Measurements from ENCODE around the gene NOD2.

Gene NOD2

DNA sequence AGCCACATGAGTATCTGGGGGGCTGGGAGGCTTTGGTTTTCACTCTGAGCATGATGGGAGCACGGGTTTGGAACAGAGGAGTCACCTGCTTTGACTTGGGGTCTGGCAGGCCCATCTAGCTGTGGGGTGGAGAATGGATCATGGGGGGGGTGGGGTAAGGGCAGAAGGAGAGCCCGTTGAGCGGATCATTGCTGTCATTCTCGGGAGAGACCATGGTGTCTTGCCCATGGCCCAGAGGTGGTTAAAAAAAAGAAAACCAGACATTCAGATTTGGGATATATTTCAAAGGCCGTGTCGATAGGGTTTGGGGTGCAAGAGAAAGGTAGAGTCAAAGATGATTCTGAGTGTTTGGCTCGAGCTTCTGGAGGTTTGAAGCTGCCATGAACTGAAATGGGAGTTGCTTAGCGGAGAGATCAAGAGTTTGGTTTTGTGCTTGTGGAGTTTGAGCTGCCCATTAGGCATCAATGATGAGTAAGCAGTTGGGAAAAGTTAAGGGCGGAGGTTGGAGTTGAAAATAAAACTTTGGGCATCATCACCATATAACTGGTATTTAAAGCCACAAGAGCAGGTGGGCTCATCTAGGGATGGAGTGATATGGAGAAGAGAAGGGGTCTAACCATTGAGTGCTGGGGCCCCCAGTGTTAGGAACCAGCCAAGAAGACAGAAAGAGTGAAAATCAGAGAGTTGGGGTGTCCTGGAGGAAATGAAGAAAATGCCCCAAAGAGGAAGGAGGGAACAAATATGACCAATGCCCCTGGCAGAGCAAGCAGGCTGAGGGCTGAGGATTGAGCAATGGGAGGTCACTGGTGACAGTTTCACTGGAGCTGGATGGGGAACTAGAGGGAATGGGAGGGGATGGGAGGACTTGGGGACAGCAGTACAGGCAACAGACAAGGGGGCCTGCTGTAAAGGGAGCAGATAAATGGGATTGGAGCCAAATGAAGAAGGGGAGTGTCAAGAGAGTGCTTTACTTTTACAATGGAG, 1.9 kb downstream of the NOD2 start:
- no peak for DNase-seq

- DNase-seq, result no peak
Observed at GRCh38 chr16:50696126-50696525, 2.7 kb downstream of the NOD2 start.

GRCh38 chr16:50696575-50697420, 3.4 kb downstream of the NOD2 start:
- peak; percentile 50 to 79 (median 59) for DNase-seq

- DNase-seq, result no peak
Observed at GRCh38 chr16:50697421-50697715, 4.0 kb downstream of the NOD2 start.

DNA sequence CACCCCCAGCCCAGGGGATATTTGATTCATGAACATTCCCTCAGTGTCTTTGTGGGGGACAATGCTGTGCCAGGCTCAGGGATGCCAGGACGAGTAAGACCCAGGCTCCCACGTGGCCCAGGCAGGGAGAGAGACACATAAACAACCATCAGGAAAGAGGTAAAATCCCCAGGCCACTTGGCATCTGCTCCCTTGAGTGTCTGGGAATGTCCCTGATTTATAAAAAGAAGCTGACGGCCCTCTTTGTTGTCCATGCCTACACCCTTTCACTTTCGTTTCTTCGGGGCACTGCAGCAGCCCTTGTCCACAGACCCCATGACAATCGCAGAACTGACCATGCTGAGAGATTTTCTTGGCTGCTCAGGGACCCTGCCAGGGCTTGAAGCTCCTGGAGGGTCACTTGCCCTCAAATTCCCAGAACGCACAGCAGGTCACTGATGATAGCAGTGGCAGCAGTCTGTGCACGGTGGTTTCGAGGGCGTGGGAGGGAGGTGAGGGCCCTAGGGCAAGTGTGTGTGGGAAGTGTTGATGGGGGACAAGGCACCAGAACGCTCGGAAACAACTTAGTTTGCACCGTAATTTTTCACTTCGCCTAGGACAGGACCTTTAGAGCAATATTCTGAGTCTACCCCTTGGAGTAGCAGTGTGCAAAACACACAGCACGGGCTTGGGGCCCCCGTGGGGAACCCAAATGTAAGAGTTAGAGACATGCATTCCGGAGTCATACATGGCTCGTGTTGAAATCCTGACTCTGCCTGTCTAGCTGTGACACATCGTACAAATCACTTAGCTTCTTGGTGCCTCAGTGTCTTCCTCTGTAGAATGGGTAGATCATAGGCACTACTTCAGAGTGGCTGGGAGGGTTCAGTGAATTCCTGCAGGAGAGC, 4.7 kb downstream of the NOD2 start:
- DNase-seq, result peak in 2 of 5 donors; percentile 29 to 48

GRCh38 chr16:50699326-50700159, 6.1 kb downstream of the NOD2 start:
- peak in 1 of 5 donors; percentile 39 for DNase-seq

- no peak for DNase-seq
Observed at GRCh38 chr16:50702725-50703124, 9.3 kb downstream of the NOD2 start.

DNA sequence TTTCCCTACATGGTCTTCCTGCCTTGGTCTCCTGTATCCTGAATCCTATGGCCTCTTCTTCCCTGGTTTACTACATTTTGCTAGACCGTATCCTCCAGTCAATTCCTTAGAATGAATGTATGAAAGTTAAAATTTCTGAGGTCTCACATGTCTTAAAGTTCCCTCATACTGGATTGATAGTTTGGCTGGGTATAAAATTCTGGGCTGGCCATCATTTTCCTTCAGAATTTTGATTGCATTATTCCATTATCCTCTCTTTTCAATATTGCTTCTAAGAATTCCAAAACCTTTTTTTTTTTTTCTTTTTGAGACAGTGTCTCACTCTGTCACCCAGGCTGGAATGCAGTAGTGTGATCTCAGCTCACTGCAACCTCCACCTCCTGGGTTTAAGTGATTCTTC, 10.8 kb downstream of the NOD2 start:
- DNase-seq, result no peak

GRCh38 chr16:50705436-50706110, 12.2 kb downstream of the NOD2 start:
- no peak for DNase-seq

DNA sequence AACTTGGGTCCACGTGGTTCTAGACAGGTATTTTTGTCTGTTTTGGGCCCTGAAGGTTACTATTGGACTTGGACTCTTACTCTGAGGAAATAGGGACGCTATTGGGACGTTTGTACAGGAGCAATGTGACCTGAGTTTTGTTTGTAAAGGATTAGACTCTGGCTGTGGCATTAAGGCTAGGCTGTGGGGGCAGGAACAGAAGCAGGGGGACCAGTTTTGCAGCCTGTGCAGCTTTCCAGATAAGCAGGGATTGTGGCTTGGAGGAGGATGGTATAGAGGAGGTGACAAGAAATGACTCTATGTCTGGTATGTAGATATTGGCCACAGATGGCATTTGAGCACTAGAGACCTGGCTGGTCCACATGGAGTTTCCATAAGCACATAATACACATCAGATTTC, 12.8 kb downstream of the NOD2 start:
- DNase-seq, result no peak

GRCh38 chr16:50708373-50709060, 15.1 kb downstream of the NOD2 start:
- DNase-seq, result peak in 1 of 5 donors; percentile 45

DNA sequence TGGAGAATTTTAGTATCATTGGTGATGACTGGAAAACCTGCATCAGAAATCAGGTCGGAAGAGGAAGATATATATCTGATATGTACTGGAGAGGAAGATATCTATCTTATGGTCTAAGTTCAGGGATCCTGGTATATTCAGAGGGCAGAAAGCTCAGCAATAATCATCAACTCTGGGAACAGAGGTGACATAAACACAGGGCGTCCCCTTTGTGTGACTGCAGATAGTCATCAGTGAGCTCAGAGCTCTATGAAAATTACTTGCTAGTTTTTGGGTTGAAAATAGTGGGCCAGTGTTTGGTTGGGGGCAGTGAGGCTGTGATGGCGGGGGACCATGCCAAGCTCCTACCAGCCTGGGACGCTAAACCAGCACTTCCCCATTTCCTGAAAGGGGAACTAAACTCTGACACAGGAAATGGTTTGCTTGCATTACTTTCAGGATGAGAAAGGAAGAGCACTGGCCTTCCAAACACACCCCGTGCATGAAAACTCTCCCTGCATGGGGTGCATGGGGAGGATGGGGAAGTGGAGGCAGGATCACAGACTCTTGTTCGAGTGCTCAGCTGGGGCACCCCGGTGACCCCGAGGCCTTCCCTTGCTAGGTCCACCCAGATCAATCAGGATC, 15.8 kb downstream of the NOD2 start:
- no peak for DNase-seq

- no peak for DNase-seq
Observed at GRCh38 chr16:50709980-50710379, 16.6 kb downstream of the NOD2 start.

- no peak for DNase-seq
Observed at GRCh38 chr16:50711040-50711439, 17.6 kb downstream of the NOD2 start.

GRCh38 chr16:50711862-50712559, 18.6 kb downstream of the NOD2 start:
- no peak for DNase-seq

DNA sequence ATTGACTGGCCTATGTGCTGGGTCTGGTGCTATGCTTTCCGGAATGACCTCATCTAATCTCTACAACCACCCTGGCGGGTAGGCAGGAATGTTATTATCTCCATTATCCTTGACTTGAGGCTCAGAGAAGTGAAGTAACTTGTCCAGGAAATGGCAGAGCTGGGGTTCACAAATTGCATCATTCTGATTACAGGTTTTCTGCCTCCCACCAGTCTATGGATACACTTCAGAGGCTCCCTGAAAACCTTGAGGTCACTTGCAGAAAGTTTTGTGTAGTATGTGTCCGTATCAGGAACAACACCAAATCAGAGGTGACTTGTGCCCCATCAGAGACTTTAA, 19.1 kb downstream of the NOD2 start:
- DNase-seq, result no peak

DNA sequence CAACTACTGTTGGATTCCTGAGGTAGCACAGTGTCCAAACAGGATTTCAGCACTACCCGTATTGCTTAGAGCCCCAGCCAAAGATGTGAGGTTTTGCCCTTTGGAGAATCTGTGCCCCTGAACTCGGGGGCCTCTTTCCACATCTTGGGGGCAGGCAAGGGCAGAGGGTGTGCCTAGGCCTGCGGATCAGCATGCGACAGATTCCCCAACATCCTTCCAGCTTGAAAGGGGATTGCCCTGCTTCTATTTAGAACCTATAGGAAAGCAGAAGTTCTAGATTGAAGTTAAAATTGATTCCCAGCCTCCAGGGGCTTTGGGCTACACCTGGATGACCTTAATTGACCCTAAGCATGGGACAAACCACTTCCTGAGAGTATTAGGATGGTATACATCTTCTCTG, 19.6 kb downstream of the NOD2 start:
- no peak for DNase-seq

DNA sequence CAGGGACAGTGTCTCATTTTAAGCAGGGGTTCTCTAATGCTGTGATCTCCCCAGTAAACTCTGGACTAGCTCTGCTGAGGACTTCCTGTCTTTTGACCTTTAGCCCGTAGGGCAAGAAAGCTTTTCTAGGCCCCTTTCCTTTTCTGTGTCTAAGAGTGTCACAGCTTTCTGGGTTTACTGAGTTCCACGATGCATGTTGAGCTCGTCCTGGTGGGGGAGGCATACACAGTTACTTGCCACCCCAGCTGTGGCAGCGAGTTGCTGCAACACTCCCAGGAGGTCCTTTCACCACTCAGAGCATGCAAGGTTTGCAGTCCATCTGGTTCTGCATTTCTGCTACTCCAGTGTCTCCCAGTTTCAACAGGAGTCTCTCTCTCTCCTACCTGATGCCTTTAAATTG, 23.7 kb downstream of the NOD2 start:
- no peak for DNase-seq

DNA sequence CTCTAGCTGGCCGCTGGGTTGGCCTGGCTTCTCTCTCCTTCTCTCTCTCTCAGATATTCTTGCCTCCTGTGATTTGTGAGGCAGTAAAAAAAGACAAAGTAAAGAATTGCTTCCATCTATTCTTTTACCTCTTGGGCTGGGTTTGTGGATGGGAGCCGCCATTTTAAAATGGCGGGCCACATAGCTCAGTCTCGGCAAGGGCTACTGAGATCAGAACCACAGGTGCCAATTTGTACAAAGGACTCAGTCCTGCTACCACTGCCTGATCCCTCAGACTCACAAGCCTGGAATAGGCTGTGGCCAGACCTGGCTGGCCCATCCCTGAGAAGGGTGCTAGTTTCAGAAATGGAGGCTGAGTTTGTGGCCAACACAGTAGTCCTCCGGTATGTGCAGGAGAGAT, 24.1 kb downstream of the NOD2 start:
- DNase-seq, result no peak
